GM21737 (cell line): ENCODE data around the gene CARD10.
"Not testable (repeated sequence)": the region's sequence is repeated elsewhere in the genome, so short reads cannot be mapped to it uniquely, and the experiment has no call there.

ENCODE experiments used
- ATAC-seq: cut with Tn5 transposase; IDR thresholded peaks from one replicate; pipeline ENCODE4 v1.9.1; 2021; ENCODE audit warnings: mild to moderate bottlenecking, moderate library complexity; ENCODE audit not compliant: unreplicated experiment

Gene CARD10

DNA sequence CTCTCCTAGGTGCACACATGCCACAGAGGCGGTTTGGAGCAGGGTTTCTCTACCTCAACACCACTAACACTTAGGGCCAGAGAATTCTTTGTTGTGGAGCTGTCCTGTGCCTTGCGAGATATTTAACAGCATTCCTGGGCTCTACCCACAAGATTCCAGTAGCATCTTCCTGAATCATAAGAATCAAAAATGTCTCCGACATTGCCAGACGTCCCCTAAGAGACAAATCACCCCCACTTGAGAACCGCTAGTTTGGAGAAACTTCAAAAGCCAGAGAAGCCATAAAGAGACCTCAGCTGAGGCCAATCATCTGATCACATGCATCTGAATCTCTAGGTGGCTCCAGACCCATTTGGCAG, 49.1 kb downstream of the CARD10 start:
- ATAC-seq: no peak

DNA sequence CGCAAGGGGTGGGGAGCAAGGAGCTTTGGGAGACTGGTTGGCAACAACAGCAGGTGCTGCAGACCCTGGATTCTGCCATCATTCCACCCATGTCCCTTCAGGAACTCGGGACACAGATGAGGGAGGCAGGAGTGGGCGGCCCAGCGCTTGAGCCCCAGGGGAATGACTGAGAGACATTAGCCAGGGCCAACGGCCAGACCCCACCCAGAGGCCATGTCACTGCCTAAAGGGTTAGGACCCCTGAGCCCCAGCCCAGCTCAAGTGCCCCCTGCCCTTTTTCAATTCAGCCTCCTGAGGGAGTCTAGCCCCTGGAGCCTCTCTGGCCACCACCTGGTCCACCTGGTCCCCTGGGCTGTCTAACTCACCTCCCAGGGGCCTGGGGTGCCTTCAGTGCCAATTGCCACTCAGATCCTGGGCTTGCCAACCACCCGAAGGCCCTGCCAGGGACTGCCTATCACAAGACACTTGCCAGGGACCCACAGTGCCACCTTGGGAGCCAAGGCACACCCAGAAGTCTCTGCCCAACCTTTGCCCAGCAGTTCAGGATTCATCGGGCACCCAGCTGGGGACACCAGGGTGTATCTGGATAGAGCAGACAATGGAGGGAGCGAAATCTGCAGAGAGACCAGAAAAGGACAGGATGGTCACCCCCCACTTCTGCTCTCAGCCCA, 49.7 kb downstream of the CARD10 start:
- no peak for ATAC-seq

DNA sequence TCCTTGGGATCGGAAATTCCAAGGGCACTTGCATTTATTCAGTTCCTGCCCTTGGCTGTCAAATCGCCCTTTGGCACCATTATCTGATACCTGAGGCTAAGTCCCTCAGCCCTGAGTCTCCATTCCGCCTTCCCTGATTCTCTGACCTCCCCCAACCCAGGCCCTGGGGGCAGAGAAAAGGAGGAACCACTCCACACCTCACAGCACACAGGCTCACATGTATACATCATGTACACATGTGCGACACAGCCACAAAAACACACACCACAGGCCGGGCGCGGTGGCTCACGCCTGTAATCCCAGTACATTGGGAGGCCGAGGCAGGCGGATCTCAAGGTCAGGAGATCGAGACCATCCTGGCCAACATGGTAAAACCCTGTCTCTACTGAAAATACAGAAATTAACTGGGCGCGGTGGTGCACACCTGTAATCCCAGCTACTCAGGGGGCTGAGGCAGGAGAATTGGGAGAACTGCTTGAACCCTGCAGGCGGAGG, 51.0 kb downstream of the CARD10 start:
- ATAC-seq: not testable (repeated sequence)

DNA sequence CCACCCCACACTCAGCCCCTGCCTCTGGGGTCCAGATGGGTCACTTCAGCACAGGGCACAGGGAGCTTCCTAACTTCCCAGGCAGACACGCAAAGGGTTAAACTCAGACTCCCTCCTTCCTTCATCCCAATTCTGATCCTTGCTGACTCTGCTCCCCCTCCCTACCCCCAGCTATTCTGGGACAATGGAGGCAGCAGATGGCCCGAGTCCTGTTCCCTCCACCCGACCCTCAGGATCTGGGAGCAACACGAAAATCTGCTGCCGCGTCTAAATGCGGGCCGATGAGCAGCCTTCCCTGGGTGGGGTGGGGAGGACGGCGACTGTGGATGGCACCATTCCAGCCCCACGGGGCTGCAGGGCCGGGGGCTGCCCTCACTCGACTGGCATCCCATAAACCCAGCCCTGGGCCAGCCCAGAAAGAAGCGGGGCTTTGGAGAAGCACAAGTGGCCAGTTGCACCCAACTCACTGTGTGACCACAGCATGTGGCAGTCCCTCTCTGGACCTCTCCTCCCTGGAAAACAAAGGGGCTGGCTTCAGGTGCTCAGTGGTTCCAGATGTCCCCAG, 51.7 kb downstream of the CARD10 start:
- ATAC-seq: no peak

DNA sequence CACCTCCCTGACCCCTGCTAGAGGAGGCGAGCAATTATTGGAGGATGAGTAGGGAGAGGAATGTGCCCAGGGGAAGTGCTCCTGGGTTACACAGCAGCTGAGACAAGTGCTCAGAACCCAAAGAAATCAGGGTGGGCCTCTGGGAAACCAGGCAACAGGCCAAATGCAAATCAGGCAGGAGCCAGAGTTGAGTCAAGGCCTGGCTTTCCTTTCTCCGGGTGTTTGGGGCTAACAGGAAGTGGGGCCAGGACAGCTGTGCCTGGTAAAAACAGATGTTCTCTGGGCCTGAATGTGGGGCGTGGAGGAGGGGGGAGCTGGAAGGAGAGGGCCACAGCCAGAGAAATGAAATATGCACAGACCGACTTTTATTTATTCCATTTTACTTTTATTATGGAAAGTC, 55.0 kb downstream of the CARD10 start:
- ATAC-seq: no peak

DNA sequence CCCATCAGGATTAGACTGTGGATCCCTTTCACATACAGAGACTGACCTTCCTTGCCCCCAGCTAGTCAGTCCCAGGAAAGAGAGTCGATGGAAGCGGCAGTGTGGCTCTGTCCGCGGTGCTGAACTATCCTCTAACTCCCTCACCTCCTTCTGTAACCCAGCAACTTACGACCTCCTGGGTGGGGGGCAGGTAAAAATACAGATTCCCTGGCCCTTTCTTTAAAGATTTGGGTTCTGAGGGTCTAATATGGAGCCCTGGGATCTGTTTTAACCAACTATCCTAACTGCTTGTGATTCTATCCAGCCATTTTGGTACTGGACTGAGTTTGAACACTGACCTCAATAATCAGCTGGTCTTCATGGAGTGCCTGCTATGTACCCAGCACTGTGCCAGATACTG, 56.2 kb downstream of the CARD10 start:
- ATAC-seq: no peak

DNA sequence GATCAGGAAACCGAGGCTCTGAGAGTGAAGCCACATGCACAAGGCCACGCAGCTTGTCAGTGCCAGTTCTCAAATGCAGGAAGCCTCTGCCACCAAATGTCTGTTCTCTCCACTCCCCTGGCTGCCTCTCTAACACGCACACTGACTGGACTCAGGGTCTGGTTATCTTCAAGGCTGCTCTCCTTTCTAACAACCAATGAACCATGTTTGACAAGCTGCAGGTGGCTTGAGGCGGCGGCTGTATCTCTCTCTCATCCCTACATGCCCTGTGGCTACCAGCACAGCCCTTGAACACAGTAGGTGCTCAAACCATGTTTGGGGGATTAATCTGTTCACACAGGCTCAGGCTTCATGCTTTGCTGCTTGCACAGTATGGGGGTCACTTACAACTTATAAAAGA, 56.8 kb downstream of the CARD10 start:
- ATAC-seq: no peak

DNA sequence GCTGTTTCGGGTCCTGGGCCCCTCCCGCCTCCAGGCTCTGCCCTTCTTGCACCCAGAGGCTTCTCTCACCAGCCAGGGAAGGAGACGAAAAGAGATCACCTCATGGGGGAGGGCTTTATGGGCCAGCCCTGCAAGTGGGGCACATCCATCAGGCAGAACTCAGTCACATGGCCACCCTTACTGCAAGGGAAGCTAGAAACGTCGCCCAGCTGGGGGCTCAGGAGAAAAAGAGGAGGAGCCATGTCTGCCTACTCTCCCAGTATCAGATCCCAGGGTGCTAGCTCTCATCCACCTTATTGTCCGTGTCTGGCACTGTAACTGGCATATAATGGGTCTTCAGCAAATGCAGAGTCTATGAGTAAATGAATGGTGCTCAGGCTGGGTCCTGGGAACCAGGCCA, 57.3 kb downstream of the CARD10 start:
- no peak for ATAC-seq

DNA sequence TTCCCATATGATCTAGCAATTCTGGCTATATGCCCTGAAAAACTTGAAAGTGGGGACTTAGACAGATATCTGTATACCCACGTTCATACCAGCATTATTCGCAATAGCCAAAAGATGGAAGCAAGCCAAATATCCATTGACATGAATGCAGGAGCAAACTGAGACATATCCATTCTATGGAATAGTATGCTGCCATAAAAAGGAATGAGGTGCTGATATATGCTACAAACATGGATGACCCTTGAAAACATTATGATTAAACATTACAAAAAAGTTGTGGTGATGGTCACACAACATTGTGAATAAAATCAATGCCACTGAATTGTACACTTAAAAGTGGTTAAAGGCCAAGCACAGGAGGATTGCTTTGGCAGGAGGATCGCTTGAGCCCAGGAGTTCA, 58.5 kb downstream of the CARD10 start:
- ATAC-seq: no peak

DNA sequence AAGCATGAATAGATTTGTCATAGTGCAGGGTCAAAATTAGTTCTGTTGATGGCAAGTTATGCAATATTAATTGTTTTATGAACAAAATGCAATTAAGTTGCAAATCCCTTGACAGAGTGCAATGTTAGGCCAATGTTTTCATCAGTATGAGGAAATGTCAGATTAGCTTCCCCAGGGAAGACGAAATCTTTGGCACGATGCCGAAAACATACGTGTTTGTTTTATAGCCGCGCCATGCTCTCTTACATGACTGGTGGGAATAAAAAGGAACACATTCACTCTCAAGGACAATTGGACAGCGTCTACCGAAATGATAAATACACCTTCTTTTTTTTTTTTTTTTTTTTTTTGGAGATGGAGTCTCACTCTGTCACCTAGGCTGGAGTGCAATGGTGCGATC, 60.0 kb downstream of the CARD10 start:
- ATAC-seq: no peak

DNA sequence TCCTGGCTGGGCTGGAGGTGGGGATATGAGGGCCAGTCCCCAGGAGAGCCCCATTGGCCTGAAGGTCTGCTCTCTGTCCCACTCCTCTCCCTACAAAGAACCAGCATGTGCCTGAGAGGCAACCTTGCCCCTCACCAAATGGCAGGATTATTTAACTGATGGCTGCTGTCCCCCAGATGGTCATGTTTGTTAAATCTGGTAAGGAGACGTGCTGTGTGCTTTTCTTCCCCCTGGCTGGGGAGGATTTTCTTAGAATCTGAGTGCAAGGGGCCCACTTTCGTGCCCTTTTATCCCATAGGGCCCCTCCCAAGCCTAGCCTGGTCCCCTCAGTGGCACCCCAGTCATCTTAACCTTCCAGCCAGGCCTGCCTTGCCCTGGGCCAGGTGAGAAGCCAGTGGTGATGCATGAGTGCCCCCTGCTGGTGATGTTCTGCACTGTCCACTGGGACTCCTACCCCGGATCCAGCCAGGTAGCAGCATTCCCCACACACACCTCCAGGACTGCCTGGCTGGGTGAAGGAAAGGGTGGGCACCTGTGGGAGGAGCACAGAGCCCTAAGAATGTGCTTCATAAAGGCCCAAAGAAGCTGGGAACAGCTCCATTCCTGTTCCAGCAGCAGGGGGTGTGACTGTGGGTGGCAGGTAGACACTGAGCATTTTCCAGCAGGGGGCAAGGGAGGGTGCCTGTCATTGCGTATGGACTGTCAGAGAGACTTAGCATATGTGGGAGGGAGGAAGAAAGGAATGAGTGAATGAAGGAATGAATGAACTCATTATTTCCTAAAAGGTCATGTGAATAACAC, 61.9 kb downstream of the CARD10 start:
- ATAC-seq: no peak

DNA sequence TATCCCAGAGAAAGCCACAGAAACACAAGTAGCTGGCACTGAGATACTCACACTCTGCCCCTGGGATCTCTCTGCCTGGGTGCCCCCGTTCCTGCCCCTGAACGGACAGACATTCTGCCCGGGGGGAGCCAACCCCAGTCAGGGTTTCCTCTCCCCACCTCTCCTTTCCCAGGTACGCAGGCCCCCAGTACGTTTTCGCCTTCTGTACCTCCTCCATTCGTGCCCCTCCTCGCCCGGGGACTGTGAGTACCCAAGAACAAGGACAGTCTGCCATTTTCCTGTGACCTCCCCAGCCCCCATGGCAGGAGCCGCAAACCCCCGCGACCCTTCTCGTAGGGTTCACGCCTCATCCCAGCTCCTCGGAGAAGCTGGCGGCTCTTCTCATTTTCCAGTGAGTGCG, 62.9 kb downstream of the CARD10 start:
- ATAC-seq: no peak

DNA sequence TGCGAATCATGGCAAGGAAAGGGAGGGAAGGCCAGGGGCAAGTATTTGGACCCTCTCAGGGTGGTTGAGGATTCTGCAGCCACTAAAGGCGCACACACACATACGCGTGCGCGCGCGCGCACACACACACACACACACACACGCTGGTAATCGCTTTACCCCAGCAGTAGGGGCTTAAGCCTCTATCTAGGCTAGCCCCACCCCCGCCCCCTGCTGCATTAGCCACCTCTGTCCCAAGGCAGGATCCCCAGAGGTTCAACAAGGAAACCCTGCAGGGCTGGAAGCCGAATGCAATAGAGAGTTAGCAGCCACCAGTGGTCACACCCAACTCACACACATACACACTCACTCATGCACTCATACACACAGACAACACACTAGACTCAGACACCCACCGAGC, 63.3 kb downstream of the CARD10 start:
- no peak for ATAC-seq

DNA sequence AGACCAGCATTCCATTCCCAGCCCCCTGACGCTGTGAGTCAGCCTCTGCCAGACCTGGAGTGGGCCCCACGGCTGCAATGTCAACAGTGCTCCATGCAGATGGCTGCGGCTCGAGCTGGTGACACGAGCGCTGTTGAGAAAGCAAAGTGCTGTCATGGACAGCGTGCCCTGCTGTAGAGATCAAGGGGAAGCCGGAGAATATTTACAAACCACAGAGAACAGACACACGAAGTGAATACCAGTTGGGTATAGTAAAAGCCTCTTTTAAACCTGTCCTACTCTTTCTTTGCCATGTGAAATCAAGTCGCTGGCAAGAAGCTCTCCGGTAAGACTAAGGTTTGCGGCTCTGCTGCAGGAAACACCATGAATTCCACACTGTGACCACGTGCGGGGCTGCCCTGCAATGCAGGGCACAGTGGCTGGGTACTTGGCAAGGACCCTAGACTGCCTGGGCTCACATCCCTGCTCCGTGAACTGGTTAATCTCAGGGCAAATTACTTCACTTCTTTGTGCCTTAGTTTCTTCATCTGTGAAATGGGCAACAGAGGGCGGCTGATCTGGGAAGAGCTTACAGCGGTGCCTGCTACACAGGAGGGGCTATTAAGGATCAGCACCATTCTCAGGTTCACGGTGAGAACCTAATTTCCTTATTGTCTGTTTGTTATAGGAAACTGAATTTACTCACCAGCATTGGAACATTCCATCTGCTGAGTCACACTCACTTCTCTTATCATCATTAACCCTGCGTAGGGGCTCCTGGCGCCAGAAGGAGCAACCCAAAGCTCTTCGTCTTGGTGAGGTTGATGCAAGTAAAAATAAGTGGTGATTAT, 64.1 kb downstream of the CARD10 start:
- no peak for ATAC-seq

DNA sequence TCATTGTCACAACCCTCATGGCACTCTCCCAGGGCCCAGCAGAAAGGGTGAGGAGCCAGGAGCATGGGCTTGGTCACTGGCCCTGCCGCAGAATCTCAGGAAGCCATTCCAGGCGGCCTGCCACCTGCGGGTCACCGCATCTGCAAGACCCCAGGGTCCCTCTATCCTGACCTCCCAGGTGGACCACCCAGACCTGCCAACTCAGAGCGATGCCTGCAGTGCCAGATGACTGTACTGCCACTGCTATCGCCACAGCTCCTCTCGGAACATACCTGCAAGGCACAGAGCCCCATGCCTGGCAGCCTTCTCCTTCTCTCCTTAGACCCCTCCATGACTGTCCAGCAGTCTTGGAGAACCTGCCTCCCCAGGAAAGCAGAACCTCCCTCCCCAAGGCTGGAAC, 65.5 kb downstream of the CARD10 start:
- ATAC-seq: no peak

DNA sequence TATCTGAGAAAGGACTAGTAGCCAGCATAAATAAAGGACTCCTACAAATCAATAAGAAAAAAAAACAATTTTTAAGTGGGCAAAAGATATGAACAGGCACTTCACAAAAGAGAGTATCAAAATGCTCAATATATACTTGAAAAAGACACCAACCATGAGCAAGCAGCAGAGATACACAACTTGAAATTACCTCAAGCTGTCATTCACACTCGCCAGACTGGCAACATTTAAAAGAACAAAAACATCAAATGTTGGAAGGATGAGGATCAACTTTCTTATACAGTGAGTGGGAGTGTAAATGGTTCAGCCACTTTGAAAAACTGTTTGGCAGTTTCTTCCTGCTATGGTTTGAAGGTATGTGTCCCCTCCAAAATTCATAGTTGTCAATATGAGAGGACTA, 68.0 kb downstream of the CARD10 start:
- ATAC-seq: no peak

DNA sequence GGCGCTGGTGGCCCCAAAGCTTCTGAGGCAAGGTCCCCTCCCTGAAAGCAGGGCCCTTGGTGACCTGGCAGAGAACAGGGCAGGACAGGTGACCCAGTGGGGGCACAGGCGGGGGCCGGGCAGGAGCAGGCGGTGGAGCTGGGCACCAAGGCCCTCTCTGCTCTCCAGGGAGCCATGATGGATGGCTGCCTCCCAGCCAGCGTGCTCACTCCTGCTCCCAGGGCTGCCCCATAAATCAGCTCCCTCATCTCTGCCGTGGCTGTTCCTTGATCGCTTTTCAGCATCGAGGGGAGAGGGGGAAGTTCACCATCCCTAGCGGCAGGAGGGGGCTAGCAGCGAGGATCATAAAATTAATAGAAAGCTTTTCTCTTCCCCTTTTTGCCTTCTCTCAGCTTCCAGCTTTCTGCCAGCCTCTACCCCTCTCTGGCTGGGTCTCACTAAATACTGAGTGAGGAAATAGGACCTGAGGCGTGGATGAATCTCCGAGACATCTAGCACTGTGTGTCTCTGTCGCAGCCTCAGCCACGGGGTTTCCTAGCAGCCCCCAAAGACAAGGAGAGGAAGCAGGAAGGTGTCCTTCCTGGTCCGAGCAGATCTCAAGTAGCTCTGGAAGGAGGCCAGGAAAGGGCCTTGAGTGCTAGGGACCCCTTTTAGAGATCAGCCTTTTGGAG, 69.7 kb downstream of the CARD10 start:
- no peak for ATAC-seq

DNA sequence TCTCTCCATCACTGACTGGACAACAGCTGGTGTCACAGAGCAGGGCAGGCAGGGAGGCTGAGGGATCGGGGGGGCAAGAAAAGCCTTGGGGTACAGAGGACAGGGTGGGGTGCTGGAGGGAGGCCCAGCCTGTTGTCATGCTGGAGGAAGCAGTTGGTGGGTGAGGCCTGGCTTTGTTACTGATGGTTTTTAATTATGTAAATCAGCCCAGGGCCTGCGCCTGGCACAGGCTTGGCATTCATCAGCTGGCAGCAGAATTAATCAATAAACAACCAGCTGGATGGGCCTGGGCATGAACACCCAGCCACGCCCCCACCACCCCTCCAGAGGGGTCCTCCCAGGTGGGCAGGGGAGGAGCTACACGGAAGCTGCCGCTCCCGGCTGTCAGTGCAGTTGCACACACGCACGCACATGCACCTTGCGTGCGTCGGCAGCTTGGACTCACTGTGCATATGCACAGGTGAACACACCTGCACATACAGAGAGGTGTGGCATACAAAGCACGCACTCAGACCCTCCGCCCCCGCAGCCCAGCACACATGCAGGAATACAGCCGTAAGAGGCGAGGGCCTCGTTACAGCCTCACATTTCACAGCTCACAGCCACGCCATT, 70.6 kb downstream of the CARD10 start:
- no peak for ATAC-seq

DNA sequence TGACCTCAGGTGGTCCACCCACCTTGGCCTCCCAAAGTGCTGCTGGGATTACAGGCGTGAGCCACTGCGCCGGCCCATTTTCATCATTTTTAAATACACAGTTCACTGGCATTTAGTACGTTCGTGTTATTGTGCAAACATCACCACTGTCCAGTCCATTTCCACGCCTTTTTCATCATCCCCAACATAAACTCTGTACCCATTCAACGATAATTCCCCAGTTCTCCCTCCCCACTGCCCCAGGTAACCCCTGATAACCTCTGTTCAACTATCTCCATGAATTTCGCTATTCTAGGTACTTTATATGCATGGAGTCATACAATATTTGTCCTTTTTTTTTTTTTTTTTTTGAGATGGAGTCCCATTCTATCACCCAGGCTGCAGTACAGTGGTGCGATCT, 73.7 kb downstream of the CARD10 start:
- no peak for ATAC-seq

DNA sequence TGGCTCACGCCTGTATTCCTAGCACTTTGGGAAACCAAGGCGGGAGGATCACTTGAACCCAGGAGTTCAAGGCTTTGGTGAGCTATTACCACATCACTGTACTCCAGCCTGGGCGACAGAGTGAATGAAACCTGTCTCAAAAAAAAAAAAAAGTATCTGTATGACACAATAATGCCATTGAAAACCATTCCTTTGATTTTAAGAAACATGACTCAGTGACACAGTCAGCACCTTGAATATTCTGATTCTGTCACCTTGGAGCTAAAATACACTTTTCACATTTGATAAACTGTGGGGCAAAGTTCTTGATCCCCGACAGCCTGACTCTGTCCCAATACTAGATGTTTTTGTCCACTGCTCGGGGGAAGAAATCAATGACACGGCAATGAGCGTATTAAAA, 75.2 kb downstream of the CARD10 start:
- no peak for ATAC-seq
